Cerebellar cortex (tissue), 1 donor: ENCODE results near the gene ZFAND2A.

Source experiments
- DNase-seq: peaks from one replicate; pipeline ENCODE4 v3.0.0-alpha.2; 2015; ENCODE audit warnings: low spot score

The ZFAND2A gene

GRCh38 chr7:1106063-1106792 is 53.8 kb downstream of the ZFAND2A start:
- DNase-seq = peak; percentile 45

GRCh38 chr7:1105189-1105588 is 54.8 kb downstream of the ZFAND2A start:
- DNase-seq = no peak

DNA sequence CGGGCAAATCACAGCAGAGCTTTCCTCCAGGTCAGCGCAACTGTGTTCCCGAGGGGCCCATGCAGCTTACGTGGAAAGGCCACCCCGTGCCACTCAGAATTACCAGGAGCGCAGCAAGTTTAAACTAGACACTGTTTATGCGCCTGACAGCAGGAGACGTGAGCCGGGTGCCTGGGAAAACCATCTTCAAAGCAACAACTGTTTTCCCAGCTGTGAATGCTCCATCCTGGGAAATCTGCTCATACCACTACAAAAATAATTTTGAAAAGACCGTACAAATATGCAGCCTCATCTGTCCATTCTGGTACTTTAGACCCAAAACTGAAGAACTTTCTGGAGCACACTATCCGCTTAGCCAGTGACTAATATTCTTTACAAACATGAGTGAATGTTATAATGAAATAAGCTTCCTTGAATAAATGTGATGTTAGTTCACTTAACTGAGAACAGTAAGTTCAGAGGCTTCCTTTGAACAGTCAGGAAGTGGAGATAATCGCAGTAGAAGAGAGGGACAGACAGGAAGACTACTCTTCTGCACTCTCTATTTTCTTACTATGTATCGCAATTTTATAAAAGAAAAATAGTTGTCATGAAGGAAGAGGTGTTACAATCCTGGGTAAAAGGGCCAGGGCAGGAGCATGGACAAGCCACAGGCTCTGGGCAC is 55.3 kb downstream of the ZFAND2A start:
- DNase-seq = no peak

GRCh38 chr7:1103789-1104515 is 56.0 kb downstream of the ZFAND2A start:
- DNase-seq = no peak

GRCh38 chr7:1103009-1103788 is 56.8 kb downstream of the ZFAND2A start:
- DNase-seq = no peak
